ENCODE measurements around the gene RNF2. TPM values are rescaled to one million over a fixed set of nuclear protein-coding genes. Genes with fewer than 3 reads are reported as not detected.

The RNF2 gene
- total RNA-seq, 1 donor from 2014 or later: 44.5 TPM

GRCh38 chr1:185066181-185066580, 20.8 kb downstream of the RNF2 start:
- no peaks in the 10 kb centered on the region for H3K9me3 Mint-ChIP-seq (ENCODE audit: unreplicated experiment)
- H3K36me3 Mint-ChIP-seq (ENCODE audit: low read depth, unreplicated experiment): peaks cover 15% of the 10 kb centered on the region
- peaks cover 32% of the 10 kb centered on the region for H3K4me1 Mint-ChIP-seq (ENCODE audit: unreplicated experiment)
- no peak overlapping the region for H3K27ac Mint-ChIP-seq (ENCODE audit: unreplicated experiment)
- no peak for TF ChIP-seq CTCF (IDR thresholded peaks at IDR 0.05; ENCODE audit: unreplicated experiment)
- peak overlapping the region; percentile 18 for H3K4me3 Mint-ChIP-seq (ENCODE audit: unreplicated experiment)
- no peak for DNase-seq (ENCODE audit: low spot score)
- H3K27me3 Mint-ChIP-seq (ENCODE audit: unreplicated experiment): peaks cover 4% of the 10 kb centered on the region

- Mint-ChIP-seq H3K4me3 (ENCODE audit: unreplicated experiment) (no peak overlapping the region), H3K36me3 (ENCODE audit: low read depth, unreplicated experiment) (peaks cover 16% of the 10 kb centered on the region), H3K9me3 (ENCODE audit: unreplicated experiment) (no peaks in the 10 kb centered on the region), H3K27ac (ENCODE audit: unreplicated experiment) (no peak overlapping the region), H3K4me1 (ENCODE audit: unreplicated experiment) (peaks cover 21% of the 10 kb centered on the region), H3K27me3 (ENCODE audit: unreplicated experiment) (no peaks in the 10 kb centered on the region)
- TF ChIP-seq CTCF (IDR thresholded peaks at IDR 0.05; ENCODE audit: unreplicated experiment): no peak
- DNase-seq (ENCODE audit: low spot score): no peak
Measured at GRCh38 chr1:185068341-185068740, 23.0 kb downstream of the RNF2 start.

GRCh38 chr1:185069202-185069772, 23.9 kb downstream of the RNF2 start:
- Mint-ChIP-seq H3K36me3 (ENCODE audit: low read depth, unreplicated experiment) (peaks cover 16% of the 10 kb centered on the region), H3K4me3 (ENCODE audit: unreplicated experiment) (no peak overlapping the region), H3K4me1 (ENCODE audit: unreplicated experiment) (peaks cover 21% of the 10 kb centered on the region), H3K9me3 (ENCODE audit: unreplicated experiment) (no peaks in the 10 kb centered on the region), H3K27me3 (ENCODE audit: unreplicated experiment) (no peaks in the 10 kb centered on the region), H3K27ac (ENCODE audit: unreplicated experiment) (no peak overlapping the region)
- no peak for DNase-seq (ENCODE audit: low spot score)
- TF ChIP-seq CTCF (IDR thresholded peaks at IDR 0.05; ENCODE audit: unreplicated experiment): no peak

GRCh38 chr1:185070051-185070450, 24.7 kb downstream of the RNF2 start:
- no peak for TF ChIP-seq CTCF (IDR thresholded peaks at IDR 0.05; ENCODE audit: unreplicated experiment)
- H3K9me3 Mint-ChIP-seq (ENCODE audit: unreplicated experiment): no peaks in the 10 kb centered on the region
- no peak overlapping the region for H3K27ac Mint-ChIP-seq (ENCODE audit: unreplicated experiment)
- peaks cover 17% of the 10 kb centered on the region for H3K4me1 Mint-ChIP-seq (ENCODE audit: unreplicated experiment)
- no peak for DNase-seq (ENCODE audit: low spot score)
- no peaks in the 10 kb centered on the region for H3K27me3 Mint-ChIP-seq (ENCODE audit: unreplicated experiment)
- H3K36me3 Mint-ChIP-seq (ENCODE audit: low read depth, unreplicated experiment): peaks cover 16% of the 10 kb centered on the region
- no peak overlapping the region for H3K4me3 Mint-ChIP-seq (ENCODE audit: unreplicated experiment)

- Mint-ChIP-seq H3K27me3 (ENCODE audit: unreplicated experiment) (peaks cover 2% of the 10 kb centered on the region), H3K9me3 (ENCODE audit: unreplicated experiment) (no peaks in the 10 kb centered on the region), H3K4me1 (ENCODE audit: unreplicated experiment) (peaks cover 9% of the 10 kb centered on the region), H3K36me3 (ENCODE audit: low read depth, unreplicated experiment) (peaks cover 9% of the 10 kb centered on the region), H3K27ac (ENCODE audit: unreplicated experiment) (no peak overlapping the region), H3K4me3 (ENCODE audit: unreplicated experiment) (no peak overlapping the region)
- no peak for TF ChIP-seq CTCF (IDR thresholded peaks at IDR 0.05; ENCODE audit: unreplicated experiment)
- no peak for DNase-seq (ENCODE audit: low spot score)
Measured at GRCh38 chr1:185073725-185074124, 28.4 kb downstream of the RNF2 start.

Measured in endothelial cell (in vitro differentiated cells).